Kidney (tissue), 14 donors: ENCODE results near the gene ISG15. TPM values are rescaled to one million over a fixed set of nuclear protein-coding genes. Genes with fewer than 3 reads are reported as not detected.

Experiments used
- DNase-seq, 5 donors: peaks; one replicate each; pipeline ENCODE4 v3.0.0-alpha.2; 2013 to 2020
- FAIRE-seq: peaks from 2 replicates; lab custom pipeline; 2012; peaks lifted over from hg19 to GRCh38; lab: Jason Lieb, UNC
- H3K27ac ChIP-seq, 2 donors: one replicate each; pipeline ENCODE4 v1.7.0; 2013; ENCODE audit warnings: low read depth in 2 of 2, low read length in 2 of 2, inconsistent platforms in 1 of 2
- H3K27me3 ChIP-seq: one replicate; pipeline ENCODE4 v1.7.1; 2013; ENCODE audit warnings: low read length, inconsistent platforms; ENCODE audit not compliant: control insufficient read depth, insufficient read depth
- H3K36me3 ChIP-seq, 3 donors: one replicate each; pipeline versions ENCODE4 v1.7.0 to v1.7.1; 2013; ENCODE audit warnings: low read length in 3 of 3, control low read depth in 1 of 3, inconsistent platforms in 1 of 3; ENCODE audit not compliant: insufficient read depth in 3 of 3, control insufficient read depth in 2 of 3
- H3K4me1 ChIP-seq, 3 donors: one replicate each; pipeline versions ENCODE4 v1.7.0 to v1.7.1; 2013; ENCODE audit warnings: low read length in 3 of 3, inconsistent platforms in 1 of 3, low read depth in 1 of 3; ENCODE audit not compliant: control insufficient read depth in 2 of 3, insufficient read depth in 2 of 3
- H3K4me3 ChIP-seq, 3 donors: one replicate each; pipeline versions ENCODE4 v1.7.0 to v1.8.1; 2013; ENCODE audit warnings: low read length in 3 of 3, control low read depth in 1 of 3, inconsistent platforms in 1 of 3
- H3K9ac ChIP-seq, 3 donors: one replicate each; pipeline versions ENCODE4 v1.7.0 to v1.7.1; 2013; ENCODE audit warnings: low read length in 3 of 3, control low read depth in 1 of 3, inconsistent platforms in 1 of 3
- H3K9me3 ChIP-seq, 3 donors: one replicate each; pipeline versions ENCODE4 v1.7.0 to v1.7.1; 2013; ENCODE audit warnings: low read length in 3 of 3, control low read depth in 1 of 3, inconsistent platforms in 1 of 3; ENCODE audit not compliant: control insufficient read depth in 2 of 3, insufficient read depth in 1 of 3
- CTCF ChIP-seq: IDR thresholded peaks from 3 replicates; pipeline ENCODE4 v1.5.1; 2012; ENCODE audit warnings: mild to moderate bottlenecking, moderate library complexity, borderline replicate concordance; ENCODE audit not compliant: insufficient read depth; ENCODE audit errors: extremely low read depth
- intact Hi-C: fragments of 100-400 bp; cut with DNase I; formaldehyde crosslinking; loops from one replicate; pipeline ENCODE4 v1.11.1; 2022
- polyA plus RNA-seq: library from polyadenylated mRNA; stranded (reverse); fragments of 350-450 nt; fragmentation: Illumina TruSeq; extraction: RNeasy Lipid Tissue Mini Kit (QIAGEN cat#74804); gene quantifications from one replicate; pipeline ENCODE4 v1.2.3, GENCODE V29; 2014; ENCODE audit warnings: low read depth, low replicate concordance; ENCODE audit not compliant: insufficient read depth
- total RNA-seq: library from RNA; stranded (reverse); fragmentation: NEBNext Ultra II Directional; extraction: Animal tissue kit (Norgen Biotek cat#: 25700); gene quantifications from one replicate; pipeline ENCODE4 v1.2.1, GENCODE V29; 2021
- donor health status: control.
- donor health status: control.
- donor health status: control.
- donor health status: control.
- donor health status: control.
- donor health status: DM: yes; HTN: yes; CAD: no.
- donor health status: Normal renal cell carcinoma (clear cell type).

Gene ISG15
- total and polyA plus RNA-seq, 2 donors from 2014 or later: 23.9 to 65.9 TPM

DNA sequence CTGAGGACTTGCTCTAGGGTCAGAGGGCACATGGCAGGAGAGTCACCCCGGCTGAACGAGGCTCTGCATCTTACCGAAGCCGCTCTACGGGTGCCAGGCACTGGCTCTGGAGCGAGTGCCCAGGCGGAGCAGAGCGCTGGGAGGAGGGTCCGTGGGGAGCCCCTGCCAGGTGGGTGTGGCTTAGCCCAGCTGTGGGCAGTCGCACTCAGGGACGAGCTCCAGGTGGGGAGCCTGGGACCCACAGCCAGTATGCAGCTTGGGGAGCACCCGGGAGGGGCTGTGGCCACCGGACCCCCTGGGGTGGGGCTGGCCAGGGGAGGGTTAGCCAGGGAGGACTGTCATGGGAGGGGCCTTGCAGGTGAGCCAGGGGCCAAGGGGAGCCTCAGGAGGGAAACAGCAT is 10.4 kb downstream of the ISG15 start:
- DNase-seq: peak in 1 of 5 donors; percentile 76
- no peak overlapping the region for H3K4me3 ChIP-seq
- H3K9ac ChIP-seq: no peak overlapping the region
- no peak for TF ChIP-seq CTCF
- intact Hi-C loops: no loop called here
- no peak overlapping the region for H3K27ac ChIP-seq
- no peaks in the 10 kb centered on the region for H3K36me3 ChIP-seq
- no peak for FAIRE-seq
- no peaks in the 10 kb centered on the region for H3K9me3 ChIP-seq
- H3K4me1 ChIP-seq: peaks cover 0 to 34% (median 8%) of the 10 kb centered on the region in 3 donors
- H3K27me3 ChIP-seq: no peaks in the 10 kb centered on the region

GRCh38 chr1:1024149-1024770 is 11.0 kb downstream of the ISG15 start:
- Histone ChIP-seq H3K27me3 (no peaks in the 10 kb centered on the region), H3K27ac (peak overlapping the region; percentile 8 to 57), H3K4me1 (peaks cover 0 to 34% (median 8%) of the 10 kb centered on the region in 3 donors), H3K9me3 (no peaks in the 10 kb centered on the region), H3K9ac (no peak overlapping the region), H3K4me3 (no peak overlapping the region), H3K36me3 (no peaks in the 10 kb centered on the region)
- FAIRE-seq (no peak), DNase-seq (peak in 1 of 5 donors; percentile 64)
- TF ChIP-seq CTCF: no peak
- intact Hi-C loops: no loop called here

- intact Hi-C loops: no loop called here
- no peaks in the 10 kb centered on the region for H3K36me3 ChIP-seq
- H3K27me3 ChIP-seq: no peaks in the 10 kb centered on the region
- peak; percentile 89 to 95 (median 93) for DNase-seq
- no peak for FAIRE-seq
- no peak for TF ChIP-seq CTCF
- no peak overlapping the region for H3K4me3 ChIP-seq
- H3K27ac ChIP-seq: peak overlapping the region; percentile 37 to 57
- no peak overlapping the region for H3K9ac ChIP-seq
- no peaks in the 10 kb centered on the region for H3K9me3 ChIP-seq
- H3K4me1 ChIP-seq: peaks cover 0 to 34% (median 8%) of the 10 kb centered on the region in 3 donors
Observed at GRCh38 chr1:1024771-1025699, 11.7 kb downstream of the ISG15 start.
